GM23338 (cell line): ENCODE data around the gene TEPSIN. TPM values are rescaled to one million over a fixed set of nuclear protein-coding genes. Genes with fewer than 3 reads are reported as not detected.

ENCODE experiments used
- ATAC-seq: fragments of 200-7000 bp; cut with Tn5 transposase; 3 replicates; pipeline ENCODE4 v1.9.1; 2020
- DNase-seq: peaks from one replicate; pipeline ENCODE4 v3.0.0-alpha.2; 2015; ENCODE audit warnings: low spot score
- H2AFZ ChIP-seq: fragments of 200-600 bp; sonication (generic); 2 replicates; pipeline ENCODE4 v1.8.0; 2016; ENCODE audit warnings: antibody characterized with exemption, mild to moderate bottlenecking, moderate library complexity
- H3F3A ChIP-seq: fragments of 200-600 bp; sonication (generic); replicated peaks from 2 replicates; pipeline ENCODE4 v1.8.0; 2017; ENCODE audit warnings: antibody characterized with exemption, mixed run types, low read depth
- H3K27ac ChIP-seq: fragments of 200-600 bp; sonication (generic); 2 replicates; pipeline ENCODE4 v1.6.1; 2016; ENCODE audit warnings: low read depth
- H3K27me3 ChIP-seq: fragments of 200-600 bp; sonication (generic); 2 replicates; pipeline ENCODE4 v1.8.0; 2016; ENCODE audit warnings: mild to moderate bottlenecking, mixed run types, moderate library complexity; ENCODE audit not compliant: insufficient read depth
- H3K36me3 ChIP-seq: fragments of 200-600 bp; sonication (generic); 2 replicates; pipeline ENCODE4 v1.8.0; 2016; ENCODE audit warnings: mild to moderate bottlenecking; ENCODE audit not compliant: insufficient read depth
- H3K4me1 ChIP-seq: fragments of 200-600 bp; sonication (generic); 2 replicates; pipeline ENCODE4 v1.8.0; 2016; ENCODE audit warnings: mild to moderate bottlenecking, moderate library complexity; ENCODE audit not compliant: insufficient read depth
- H3K4me2 ChIP-seq: fragments of 200-600 bp; sonication (generic); 2 replicates; pipeline ENCODE4 v1.7.1; 2017; ENCODE audit warnings: mixed run types
- H3K4me3 ChIP-seq: fragments of 200-600 bp; sonication (generic); 2 replicates; pipeline ENCODE4 v1.6.1; 2016; ENCODE audit warnings: mixed run types
- H3K79me2 ChIP-seq: fragments of 200-600 bp; sonication (generic); replicated peaks from 2 replicates; pipeline ENCODE4 v1.8.0; 2017; ENCODE audit warnings: mild to moderate bottlenecking; ENCODE audit not compliant: insufficient read depth
- H3K9me2 ChIP-seq: fragments of 200-600 bp; sonication (generic); 2 replicates; pipeline ENCODE4 v1.8.0; 2017; ENCODE audit not compliant: insufficient read depth
- H4K20me1 ChIP-seq: fragments of 200-600 bp; sonication (generic); replicated peaks from 2 replicates; pipeline ENCODE4 v1.8.0; 2017; ENCODE audit warnings: mild to moderate bottlenecking; ENCODE audit not compliant: insufficient read depth
- H3K27ac Mint-ChIP-seq: 2 replicates; pipeline ENCODE4 v1.8.0; 2020; ENCODE audit warnings: inconsistent platforms, mild to moderate bottlenecking, moderate library complexity, mixed read lengths
- H3K27me3 Mint-ChIP-seq: 3 replicates; pipeline ENCODE4 v1.8.0; 2022; ENCODE audit warnings: low read depth, mild to moderate bottlenecking, moderate library complexity, mixed read lengths, inconsistent platforms; ENCODE audit not compliant: insufficient read depth, poor library complexity
- H3K36me3 Mint-ChIP-seq: 3 replicates; pipeline ENCODE4 v1.8.0; 2021; ENCODE audit warnings: low read depth, mild to moderate bottlenecking, inconsistent platforms, moderate library complexity, mixed read lengths
- H3K4me1 Mint-ChIP-seq: 3 replicates; pipeline ENCODE4 v1.8.0; 2020; ENCODE audit warnings: mild to moderate bottlenecking, inconsistent platforms, mixed read lengths
- H3K4me3 Mint-ChIP-seq: 3 replicates; pipeline ENCODE4 v1.8.0; 2021; ENCODE audit warnings: moderate library complexity, mild to moderate bottlenecking, inconsistent platforms, mixed read lengths
- H3K9me3 Mint-ChIP-seq: 3 replicates; pipeline ENCODE4 v1.8.0; 2020; ENCODE audit warnings: moderate library complexity, mild to moderate bottlenecking, inconsistent platforms, mixed read lengths
- CREB1 ChIP-seq: fragments of 250-450 bp; sonication (Bioruptor Pico); IDR thresholded peaks from 2 replicates; pipeline ENCODE4 v1.5.0; 2020; ENCODE audit warnings: low read depth, mild to moderate bottlenecking, moderate library complexity
- EZH2phosphoT487 ChIP-seq: fragments of 200-600 bp; sonication (generic); IDR thresholded peaks from one replicate; pipeline ENCODE4 v1.8.1; 2018; ENCODE audit warnings: antibody characterized with exemption; ENCODE audit not compliant: unreplicated experiment
- JUNB ChIP-seq: IDR thresholded peaks from one replicate; pipeline ENCODE4 v1.6.1; 2016; ENCODE audit warnings: antibody characterized with exemption; ENCODE audit not compliant: unreplicated experiment
- NANOG ChIP-seq: IDR thresholded peaks from 2 replicates; pipeline ENCODE4 v1.6.1; 2016; ENCODE audit warnings: antibody characterized with exemption, borderline replicate concordance
- STAT1 ChIP-seq: IDR thresholded peaks from one replicate; pipeline ENCODE4 v1.6.1; 2016; ENCODE audit warnings: antibody characterized with exemption; ENCODE audit not compliant: unreplicated experiment
- ZNF331 ChIP-seq: fragments of 250-450 bp; sonication (Bioruptor Pico); IDR thresholded peaks from 2 replicates; pipeline ENCODE4 v1.5.0; 2020; ENCODE audit warnings: low read depth, mild to moderate bottlenecking, moderate library complexity
- polyA plus RNA-seq: library from polyadenylated mRNA; unstranded; fragments of >200 nt; fragmentation: Nextera tagmentation; extraction: Ambion mirVana; gene quantifications from 2 replicates; pipeline ENCODE4 v1.2.1, GENCODE V29; 2016
- total RNA-seq: library from RNA; depleted of rRNA; stranded (reverse); fragments of >200 nt; shearing (Covaris generic); gene quantifications from 2 replicates; pipeline ENCODE4 v1.2.3, GENCODE V29; 2014
- TF ChIP-seq, protein P1 (sequence below): fragments of 250-450 bp; sonication (Bioruptor Pico); IDR thresholded peaks from 2 replicates; pipeline ENCODE4 v1.5.0; 2020; ENCODE audit warnings: mild to moderate bottlenecking, moderate library complexity
- TF ChIP-seq, protein P2 (sequence below), 2 experiments: fragments of 200-600 bp in 1 of 2; sonication (generic) in 1 of 2; conservative IDR thresholded peaks; 2 replicates each; pipeline versions ENCODE4 v1.5.1 to v1.6.1; 2016 to 2017; ENCODE audit warnings: antibody characterized with exemption in 2 of 2, low read depth in 2 of 2, mild to moderate bottlenecking in 2 of 2, moderate library complexity in 1 of 2
- TF ChIP-seq, protein P3 (sequence below): IDR thresholded peaks from one replicate; pipeline ENCODE4 v1.6.1; 2018; ENCODE audit warnings: antibody characterized with exemption; ENCODE audit not compliant: unreplicated experiment

TEPSIN gene
- total and polyA plus RNA-seq, 2 experiments from 2014 or later: 4.4 to 25.3 TPM

DNA sequence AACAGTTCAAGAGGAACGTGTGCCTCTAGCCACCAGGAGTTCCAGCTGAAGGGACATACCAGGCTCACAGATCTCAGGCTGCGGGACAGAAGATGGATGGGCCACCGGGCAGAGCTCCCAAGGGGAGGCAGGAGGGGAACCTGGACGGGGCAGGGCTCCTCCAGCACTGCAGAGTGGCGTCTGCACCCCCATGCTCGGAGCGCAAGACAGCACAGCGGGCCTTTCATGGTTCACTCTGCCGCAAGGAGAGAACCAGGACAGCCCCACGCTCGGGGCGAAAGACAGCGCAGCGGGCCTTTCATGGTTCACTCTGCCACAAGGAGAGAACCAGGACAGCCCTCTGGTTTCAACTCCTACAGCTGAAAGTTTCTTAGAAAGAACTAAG, 35.6 kb upstream of the TEPSIN start:
- Histone ChIP-seq H2AFZ (no peak overlapping the region), H3K4me2 (no peak overlapping the region), H3K36me3 (no peaks in the 10 kb centered on the region), H3K4me3 (no peak overlapping the region), H3K9me2 (no peaks in the 10 kb centered on the region), H3K4me1 (no peaks in the 10 kb centered on the region), H3K27me3 (no peaks in the 10 kb centered on the region), H3K27ac (no peak overlapping the region), H3K79me2 (no peaks in the 10 kb centered on the region), H3F3A (no peaks in the 10 kb centered on the region), H4K20me1 (no peaks in the 10 kb centered on the region; the same call in none of the 2 replicates)
- Mint-ChIP-seq H3K36me3 (peaks cover 25% of the 10 kb centered on the region), H3K27me3 (peaks cover 2% of the 10 kb centered on the region), H3K27ac (no peak overlapping the region), H3K9me3 (no peaks in the 10 kb centered on the region), H3K4me1 (no peaks in the 10 kb centered on the region), H3K4me3 (no peak overlapping the region)
- TF ChIP-seq STAT1: no peak
- TF ChIP-seq, protein P1, sequence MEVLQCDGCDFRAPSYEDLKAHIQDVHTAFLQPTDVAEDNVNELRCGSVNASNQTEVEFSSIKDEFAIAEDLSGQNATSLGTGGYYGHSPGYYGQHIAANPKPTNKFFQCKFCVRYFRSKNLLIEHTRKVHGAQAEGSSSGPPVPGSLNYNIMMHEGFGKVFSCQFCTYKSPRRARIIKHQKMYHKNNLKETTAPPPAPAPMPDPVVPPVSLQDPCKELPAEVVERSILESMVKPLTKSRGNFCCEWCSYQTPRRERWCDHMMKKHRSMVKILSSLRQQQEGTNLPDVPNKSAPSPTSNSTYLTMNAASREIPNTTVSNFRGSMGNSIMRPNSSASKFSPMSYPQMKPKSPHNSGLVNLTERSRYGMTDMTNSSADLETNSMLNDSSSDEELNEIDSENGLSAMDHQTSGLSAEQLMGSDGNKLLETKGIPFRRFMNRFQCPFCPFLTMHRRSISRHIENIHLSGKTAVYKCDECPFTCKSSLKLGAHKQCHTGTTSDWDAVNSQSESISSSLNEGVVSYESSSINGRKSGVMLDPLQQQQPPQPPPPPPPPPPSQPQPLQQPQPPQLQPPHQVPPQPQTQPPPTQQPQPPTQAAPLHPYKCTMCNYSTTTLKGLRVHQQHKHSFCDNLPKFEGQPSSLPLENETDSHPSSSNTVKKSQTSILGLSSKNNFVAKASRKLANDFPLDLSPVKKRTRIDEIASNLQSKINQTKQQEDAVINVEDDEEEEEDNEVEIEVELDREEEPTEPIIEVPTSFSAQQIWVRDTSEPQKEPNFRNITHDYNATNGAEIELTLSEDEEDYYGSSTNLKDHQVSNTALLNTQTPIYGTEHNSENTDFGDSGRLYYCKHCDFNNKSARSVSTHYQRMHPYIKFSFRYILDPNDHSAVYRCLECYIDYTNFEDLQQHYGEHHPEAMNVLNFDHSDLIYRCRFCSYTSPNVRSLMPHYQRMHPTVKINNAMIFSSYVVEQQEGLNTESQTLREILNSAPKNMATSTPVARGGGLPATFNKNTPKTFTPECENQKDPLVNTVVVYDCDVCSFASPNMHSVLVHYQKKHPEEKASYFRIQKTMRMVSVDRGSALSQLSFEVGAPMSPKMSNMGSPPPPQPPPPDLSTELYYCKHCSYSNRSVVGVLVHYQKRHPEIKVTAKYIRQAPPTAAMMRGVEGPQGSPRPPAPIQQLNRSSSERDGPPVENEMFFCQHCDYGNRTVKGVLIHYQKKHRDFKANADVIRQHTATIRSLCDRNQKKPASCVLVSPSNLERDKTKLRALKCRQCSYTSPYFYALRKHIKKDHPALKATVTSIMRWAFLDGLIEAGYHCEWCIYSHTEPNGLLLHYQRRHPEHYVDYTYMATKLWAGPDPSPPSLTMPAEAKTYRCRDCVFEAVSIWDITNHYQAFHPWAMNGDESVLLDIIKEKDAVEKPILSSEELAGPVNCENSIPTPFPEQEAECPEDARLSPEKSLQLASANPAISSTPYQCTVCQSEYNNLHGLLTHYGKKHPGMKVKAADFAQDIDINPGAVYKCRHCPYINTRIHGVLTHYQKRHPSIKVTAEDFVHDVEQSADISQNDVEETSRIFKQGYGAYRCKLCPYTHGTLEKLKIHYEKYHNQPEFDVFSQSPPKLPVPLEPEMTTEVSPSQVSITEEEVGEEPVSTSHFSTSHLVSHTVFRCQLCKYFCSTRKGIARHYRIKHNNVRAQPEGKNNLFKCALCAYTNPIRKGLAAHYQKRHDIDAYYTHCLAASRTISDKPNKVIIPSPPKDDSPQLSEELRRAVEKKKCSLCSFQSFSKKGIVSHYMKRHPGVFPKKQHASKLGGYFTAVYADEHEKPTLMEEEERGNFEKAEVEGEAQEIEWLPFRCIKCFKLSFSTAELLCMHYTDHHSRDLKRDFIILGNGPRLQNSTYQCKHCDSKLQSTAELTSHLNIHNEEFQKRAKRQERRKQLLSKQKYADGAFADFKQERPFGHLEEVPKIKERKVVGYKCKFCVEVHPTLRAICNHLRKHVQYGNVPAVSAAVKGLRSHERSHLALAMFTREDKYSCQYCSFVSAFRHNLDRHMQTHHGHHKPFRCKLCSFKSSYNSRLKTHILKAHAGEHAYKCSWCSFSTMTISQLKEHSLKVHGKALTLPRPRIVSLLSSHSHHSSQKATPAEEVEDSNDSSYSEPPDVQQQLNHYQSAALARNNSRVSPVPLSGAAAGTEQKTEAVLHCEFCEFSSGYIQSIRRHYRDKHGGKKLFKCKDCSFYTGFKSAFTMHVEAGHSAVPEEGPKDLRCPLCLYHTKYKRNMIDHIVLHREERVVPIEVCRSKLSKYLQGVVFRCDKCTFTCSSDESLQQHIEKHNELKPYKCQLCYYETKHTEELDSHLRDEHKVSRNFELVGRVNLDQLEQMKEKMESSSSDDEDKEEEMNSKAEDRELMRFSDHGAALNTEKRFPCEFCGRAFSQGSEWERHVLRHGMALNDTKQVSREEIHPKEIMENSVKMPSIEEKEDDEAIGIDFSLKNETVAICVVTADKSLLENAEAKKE (CRISPR knock-in tag): no peak
- no peak for TF ChIP-seq NANOG
- TF ChIP-seq, protein P2, sequence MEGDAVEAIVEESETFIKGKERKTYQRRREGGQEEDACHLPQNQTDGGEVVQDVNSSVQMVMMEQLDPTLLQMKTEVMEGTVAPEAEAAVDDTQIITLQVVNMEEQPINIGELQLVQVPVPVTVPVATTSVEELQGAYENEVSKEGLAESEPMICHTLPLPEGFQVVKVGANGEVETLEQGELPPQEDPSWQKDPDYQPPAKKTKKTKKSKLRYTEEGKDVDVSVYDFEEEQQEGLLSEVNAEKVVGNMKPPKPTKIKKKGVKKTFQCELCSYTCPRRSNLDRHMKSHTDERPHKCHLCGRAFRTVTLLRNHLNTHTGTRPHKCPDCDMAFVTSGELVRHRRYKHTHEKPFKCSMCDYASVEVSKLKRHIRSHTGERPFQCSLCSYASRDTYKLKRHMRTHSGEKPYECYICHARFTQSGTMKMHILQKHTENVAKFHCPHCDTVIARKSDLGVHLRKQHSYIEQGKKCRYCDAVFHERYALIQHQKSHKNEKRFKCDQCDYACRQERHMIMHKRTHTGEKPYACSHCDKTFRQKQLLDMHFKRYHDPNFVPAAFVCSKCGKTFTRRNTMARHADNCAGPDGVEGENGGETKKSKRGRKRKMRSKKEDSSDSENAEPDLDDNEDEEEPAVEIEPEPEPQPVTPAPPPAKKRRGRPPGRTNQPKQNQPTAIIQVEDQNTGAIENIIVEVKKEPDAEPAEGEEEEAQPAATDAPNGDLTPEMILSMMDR (conservative IDR thresholded peaks at IDR 0.05; ENCODE audit: low read depth in 2 of 2): no peak
- TF ChIP-seq ZNF331 (CRISPR knock-in tag): no peak
- TF ChIP-seq JUNB: no peak
- TF ChIP-seq, protein P3, sequence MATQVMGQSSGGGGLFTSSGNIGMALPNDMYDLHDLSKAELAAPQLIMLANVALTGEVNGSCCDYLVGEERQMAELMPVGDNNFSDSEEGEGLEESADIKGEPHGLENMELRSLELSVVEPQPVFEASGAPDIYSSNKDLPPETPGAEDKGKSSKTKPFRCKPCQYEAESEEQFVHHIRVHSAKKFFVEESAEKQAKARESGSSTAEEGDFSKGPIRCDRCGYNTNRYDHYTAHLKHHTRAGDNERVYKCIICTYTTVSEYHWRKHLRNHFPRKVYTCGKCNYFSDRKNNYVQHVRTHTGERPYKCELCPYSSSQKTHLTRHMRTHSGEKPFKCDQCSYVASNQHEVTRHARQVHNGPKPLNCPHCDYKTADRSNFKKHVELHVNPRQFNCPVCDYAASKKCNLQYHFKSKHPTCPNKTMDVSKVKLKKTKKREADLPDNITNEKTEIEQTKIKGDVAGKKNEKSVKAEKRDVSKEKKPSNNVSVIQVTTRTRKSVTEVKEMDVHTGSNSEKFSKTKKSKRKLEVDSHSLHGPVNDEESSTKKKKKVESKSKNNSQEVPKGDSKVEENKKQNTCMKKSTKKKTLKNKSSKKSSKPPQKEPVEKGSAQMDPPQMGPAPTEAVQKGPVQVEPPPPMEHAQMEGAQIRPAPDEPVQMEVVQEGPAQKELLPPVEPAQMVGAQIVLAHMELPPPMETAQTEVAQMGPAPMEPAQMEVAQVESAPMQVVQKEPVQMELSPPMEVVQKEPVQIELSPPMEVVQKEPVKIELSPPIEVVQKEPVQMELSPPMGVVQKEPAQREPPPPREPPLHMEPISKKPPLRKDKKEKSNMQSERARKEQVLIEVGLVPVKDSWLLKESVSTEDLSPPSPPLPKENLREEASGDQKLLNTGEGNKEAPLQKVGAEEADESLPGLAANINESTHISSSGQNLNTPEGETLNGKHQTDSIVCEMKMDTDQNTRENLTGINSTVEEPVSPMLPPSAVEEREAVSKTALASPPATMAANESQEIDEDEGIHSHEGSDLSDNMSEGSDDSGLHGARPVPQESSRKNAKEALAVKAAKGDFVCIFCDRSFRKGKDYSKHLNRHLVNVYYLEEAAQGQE: no peak
- TF ChIP-seq EZH2phosphoT487: no peak
- no peak for TF ChIP-seq CREB1 (CRISPR knock-in tag)
- ATAC-seq (no peak), DNase-seq (no peak)
